ENCODE data around the gene DEPDC1B.
"Not testable (repeated sequence)": the region's sequence is repeated elsewhere in the genome, so short reads cannot be mapped to it uniquely, and the experiment has no call there.

DEPDC1B gene

DNA sequence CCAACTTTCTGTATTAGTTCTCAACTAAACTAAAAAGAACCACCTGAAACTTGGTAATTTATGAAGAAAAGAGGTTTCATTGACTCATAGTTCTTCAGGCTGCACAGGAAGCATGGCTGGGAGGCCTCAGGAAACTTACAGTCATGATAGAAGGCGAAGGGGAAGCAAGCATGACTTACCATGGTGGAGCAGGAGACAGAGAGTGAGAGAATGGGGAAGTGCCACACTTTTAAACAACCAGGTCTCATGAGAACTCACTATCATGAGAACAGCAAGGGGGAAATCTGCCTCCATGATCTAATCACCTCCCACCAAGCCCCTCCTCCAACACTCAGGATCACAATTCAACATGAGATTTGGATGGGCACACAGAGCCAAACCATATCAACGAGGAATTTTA, 123.5 kb downstream of the DEPDC1B start:
- DNase-seq = no peak

DNA sequence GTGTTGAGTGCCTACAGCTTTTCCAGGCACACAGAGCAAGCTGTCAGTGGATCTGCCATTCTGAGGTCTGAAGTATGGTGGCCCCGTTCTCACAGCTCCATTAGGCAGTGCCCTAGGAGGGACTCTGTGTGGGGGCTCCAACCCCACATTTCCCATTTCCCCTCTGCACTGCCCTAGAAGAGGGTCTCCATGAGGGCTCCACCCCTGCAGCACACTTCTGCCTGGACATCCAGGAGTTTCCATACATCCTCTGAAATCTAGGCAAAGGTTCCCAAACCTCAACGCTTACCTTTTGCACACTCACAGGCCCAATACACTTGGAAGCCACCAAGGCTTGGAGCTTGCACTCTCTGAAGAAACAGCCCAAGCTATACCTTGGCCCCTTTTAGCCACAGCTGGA, 131.3 kb downstream of the DEPDC1B start:
- no peak for DNase-seq

DNA sequence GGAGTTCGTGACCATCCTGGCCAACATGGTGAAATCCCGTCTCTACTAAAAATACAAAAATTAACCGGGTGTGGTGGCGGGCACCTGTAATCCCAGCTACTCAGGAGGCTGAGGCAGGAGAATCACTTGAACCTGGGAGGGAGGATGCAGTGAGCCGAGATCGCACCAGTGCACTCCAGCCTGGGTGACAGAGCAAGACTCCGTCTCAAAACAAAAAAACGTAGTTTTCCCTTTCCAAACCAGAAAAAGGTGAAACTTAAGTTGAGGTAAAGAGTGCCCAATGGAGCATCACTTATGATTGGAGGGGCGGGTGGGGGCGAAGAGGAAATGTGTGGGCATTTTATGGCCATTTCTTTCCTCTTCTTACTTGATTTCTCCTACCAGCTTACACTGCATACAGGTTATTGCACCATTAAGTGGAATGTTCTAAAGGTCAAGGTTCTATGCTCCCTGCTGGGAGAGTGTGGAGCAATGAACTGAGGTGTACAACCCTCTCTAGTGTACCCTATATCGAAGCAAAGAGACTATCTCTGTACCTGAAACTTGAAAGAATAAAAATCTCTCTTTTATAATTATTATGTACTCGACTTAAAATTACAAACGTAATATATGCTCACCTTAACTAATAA, 136.2 kb downstream of the DEPDC1B start:
- DNase-seq = no peak

DNA sequence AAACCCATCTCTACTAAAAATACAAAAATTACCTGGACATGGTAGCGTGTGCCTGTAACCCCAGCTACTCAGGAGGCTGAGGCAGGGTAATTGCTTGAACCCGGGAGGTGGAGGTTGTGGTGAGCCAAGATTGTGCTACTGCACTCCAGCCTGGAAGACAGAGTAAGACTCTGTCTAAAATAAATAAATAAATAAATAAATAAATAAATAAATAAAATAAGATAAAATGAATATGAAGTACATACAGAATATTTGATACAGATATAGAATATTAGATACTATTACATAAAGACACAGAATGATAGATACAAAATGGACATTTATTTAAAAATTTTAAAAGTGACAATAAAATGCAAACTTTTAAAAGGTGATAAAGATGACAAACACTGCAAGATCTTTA, 146.7 kb downstream of the DEPDC1B start:
- DNase-seq = not testable (repeated sequence)

DNA sequence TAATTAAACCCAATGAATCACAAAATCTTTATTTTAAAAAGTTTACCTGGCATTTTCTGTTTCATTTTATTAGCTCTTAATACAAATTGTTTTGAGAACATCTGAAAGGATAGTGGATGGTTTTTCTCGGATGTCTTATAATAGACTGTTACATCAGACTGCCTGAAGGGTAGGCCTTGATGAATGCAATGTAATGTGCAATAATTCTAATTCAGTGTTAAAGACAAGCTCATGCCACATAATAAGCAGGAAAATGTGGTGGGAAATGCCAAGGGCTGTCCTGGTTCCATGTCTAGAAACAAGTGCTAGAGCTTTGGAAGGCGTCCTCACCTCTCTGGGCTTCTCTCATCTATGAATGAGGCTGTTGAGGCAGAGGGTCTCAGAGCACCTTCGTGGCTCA, 148.1 kb downstream of the DEPDC1B start:
- DNase-seq = no peak

DNA sequence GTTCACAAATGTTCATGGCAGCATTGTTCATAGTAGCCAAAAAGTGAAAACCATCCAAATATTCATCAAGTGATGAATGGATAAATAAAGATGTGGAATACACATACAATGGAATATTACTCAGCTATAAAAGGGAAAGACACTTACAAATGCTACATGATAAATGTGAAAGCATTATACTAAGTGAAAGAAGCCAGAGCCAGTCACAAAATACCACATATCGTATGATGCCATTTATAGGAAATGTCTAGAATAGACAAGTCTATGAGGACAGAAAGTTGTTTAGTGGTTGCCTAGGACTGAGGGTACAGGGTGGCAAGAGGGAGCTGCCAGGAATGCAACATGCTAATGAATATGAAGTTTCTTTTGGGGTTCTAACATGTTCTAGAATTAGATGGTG, 148.7 kb downstream of the DEPDC1B start:
- DNase-seq = no peak

DNA sequence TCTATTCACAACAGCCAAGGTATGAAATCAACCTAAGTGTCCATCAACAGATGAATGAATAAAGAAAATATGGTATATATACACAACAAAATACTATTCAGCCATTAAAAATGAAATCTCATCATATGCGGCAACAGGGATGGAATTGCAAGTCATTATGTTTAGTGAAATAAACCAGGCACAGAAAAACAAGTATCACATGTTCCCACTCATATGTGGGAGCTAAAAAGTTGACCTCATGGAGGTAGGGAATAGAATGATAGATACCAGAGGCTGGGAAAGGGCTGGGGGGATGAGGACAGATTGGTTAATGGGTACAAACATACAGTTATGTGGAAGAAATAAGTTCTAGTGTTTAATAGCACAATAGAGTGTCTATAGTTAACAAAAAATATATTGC, 149.7 kb downstream of the DEPDC1B start:
- DNase-seq = no peak

DNA sequence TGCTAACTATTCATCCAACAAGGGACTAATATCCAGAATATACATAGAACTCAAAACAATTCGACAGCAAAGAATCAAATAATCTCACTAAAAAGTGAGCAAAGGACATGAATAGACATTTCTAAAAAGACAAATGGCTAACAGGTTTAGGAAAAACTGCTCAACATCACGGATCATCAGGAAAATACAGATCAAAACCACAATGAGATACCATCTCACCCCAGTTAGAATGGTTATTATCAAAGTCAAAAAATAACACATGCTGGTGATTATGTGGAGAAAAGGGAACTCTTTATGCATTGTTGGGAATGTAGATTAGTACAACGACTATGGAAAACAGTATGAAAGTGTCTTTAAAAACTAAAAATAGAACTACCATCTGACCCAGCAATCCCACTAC, 150.1 kb downstream of the DEPDC1B start:
- DNase-seq = no peak
